LNCAP (cell line): Measurements from ENCODE around the gene SNURF.

ENCODE experiments used
- CTCF ChIP-seq: fragments of 450-650 bp; IDR thresholded peaks from 2 replicates; pipeline ENCODE4 v1.5.1; 2017; ENCODE audit warnings: mild to moderate bottlenecking

The SNURF gene

GRCh38 chr15:24954783-24955530 lies at the start of gene SNURF, which contains the start of gene SNRPN:
Gene SNURF (plus strand): TSS chr15:24954987. CDS start chr15:24955049, 62 bp downstream.
Gene SNRPN (plus strand): TSS chr15:24954987. CDS start chr15:24974454, 19,467 bp downstream.
- no peak for TF ChIP-seq CTCF

- TF ChIP-seq CTCF: no peak
Observed at GRCh38 chr15:24916305-24917009, 38.3 kb upstream of the SNURF start.

GRCh38 chr15:24917431-24917830 lies 37.4 kb upstream of the SNURF start:
- TF ChIP-seq CTCF: no peak

GRCh38 chr15:24919446-24919845 lies 35.3 kb upstream of the SNURF start:
- TF ChIP-seq CTCF: no peak

- TF ChIP-seq CTCF: no peak
Observed at GRCh38 chr15:24924153-24924552, 30.6 kb upstream of the SNURF start.

GRCh38 chr15:24924621-24925020 lies 30.2 kb upstream of the SNURF start:
- no peak for TF ChIP-seq CTCF

GRCh38 chr15:24933716-24934115 lies 21.1 kb upstream of the SNURF start:
- no peak for TF ChIP-seq CTCF
